ENCODE measurements around the gene AEN.
A peak's percentile ranks its signal among the peaks of the same experiment; 100 is the strongest.

AEN gene

DNA sequence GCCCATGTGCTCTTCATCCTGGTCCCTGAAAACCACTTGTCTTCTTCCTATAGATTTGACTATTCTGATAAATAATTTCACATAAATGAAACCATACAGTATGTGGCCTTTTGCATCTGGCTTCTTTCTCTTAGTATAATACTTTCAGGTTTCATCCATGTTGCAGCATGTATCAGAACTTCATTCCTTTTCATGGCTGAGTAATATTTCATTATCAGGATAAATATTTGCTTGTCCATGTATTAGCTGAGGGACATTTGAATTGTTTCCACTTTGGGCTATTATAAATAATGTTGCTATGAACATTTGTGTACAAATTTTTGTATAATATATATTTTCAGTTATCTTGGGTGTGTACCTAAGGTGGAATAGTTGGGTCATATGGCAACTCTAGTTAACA, 29.8 kb upstream of the AEN start:
- TF ChIP-seq TAF1 (IDR thresholded peaks at IDR 0.05; ENCODE audit: borderline replicate concordance, insufficient read depth, low read length): no peak
- no peak for TF ChIP-seq SIN3A (IDR thresholded peaks at IDR 0.05; ENCODE audit: borderline replicate concordance, insufficient read depth, low read length)
- no peak for TF ChIP-seq FOXP2 (optimal IDR thresholded peaks at IDR 0.05; ENCODE audit: borderline replicate concordance, extremely low read depth, extremely low read length, insufficient read depth)
- no peak for TF ChIP-seq POLR2AphosphoS5 (IDR thresholded peaks at IDR 0.05; ENCODE audit: low read depth, low read length)
- TF ChIP-seq, protein P1, sequence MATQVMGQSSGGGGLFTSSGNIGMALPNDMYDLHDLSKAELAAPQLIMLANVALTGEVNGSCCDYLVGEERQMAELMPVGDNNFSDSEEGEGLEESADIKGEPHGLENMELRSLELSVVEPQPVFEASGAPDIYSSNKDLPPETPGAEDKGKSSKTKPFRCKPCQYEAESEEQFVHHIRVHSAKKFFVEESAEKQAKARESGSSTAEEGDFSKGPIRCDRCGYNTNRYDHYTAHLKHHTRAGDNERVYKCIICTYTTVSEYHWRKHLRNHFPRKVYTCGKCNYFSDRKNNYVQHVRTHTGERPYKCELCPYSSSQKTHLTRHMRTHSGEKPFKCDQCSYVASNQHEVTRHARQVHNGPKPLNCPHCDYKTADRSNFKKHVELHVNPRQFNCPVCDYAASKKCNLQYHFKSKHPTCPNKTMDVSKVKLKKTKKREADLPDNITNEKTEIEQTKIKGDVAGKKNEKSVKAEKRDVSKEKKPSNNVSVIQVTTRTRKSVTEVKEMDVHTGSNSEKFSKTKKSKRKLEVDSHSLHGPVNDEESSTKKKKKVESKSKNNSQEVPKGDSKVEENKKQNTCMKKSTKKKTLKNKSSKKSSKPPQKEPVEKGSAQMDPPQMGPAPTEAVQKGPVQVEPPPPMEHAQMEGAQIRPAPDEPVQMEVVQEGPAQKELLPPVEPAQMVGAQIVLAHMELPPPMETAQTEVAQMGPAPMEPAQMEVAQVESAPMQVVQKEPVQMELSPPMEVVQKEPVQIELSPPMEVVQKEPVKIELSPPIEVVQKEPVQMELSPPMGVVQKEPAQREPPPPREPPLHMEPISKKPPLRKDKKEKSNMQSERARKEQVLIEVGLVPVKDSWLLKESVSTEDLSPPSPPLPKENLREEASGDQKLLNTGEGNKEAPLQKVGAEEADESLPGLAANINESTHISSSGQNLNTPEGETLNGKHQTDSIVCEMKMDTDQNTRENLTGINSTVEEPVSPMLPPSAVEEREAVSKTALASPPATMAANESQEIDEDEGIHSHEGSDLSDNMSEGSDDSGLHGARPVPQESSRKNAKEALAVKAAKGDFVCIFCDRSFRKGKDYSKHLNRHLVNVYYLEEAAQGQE (IDR thresholded peaks at IDR 0.05; ENCODE audit: insufficient read depth in 1 of 2, low read depth in 2 of 2, low read length in 2 of 2): no peak

DNA sequence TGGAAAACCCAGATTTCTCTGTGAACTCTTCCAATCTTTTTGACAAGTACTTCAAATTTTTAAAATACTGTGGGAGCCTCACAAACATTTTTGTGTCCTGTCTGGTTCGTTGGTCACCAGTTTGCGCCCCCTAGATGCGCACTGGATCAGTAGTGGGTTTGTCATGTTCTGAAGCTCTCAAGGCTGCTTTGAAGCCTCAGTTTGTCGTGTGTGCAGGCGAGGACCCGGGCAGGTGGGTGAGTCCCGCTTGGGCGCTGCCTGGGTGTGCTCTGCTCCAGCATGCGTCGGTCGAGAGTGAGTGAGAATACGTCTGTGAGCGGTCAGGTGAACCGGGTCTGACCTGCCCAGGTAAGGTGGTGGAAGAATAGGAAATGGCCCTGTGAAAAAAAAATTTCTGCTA, 17.3 kb upstream of the AEN start:
- no peak for TF ChIP-seq FOXP2 (optimal IDR thresholded peaks at IDR 0.05; ENCODE audit: borderline replicate concordance, extremely low read depth, extremely low read length, insufficient read depth)
- no peak for TF ChIP-seq SIN3A (IDR thresholded peaks at IDR 0.05; ENCODE audit: borderline replicate concordance, insufficient read depth, low read length)
- TF ChIP-seq, protein P1 (IDR thresholded peaks at IDR 0.05; ENCODE audit: insufficient read depth in 1 of 2, low read depth in 2 of 2, low read length in 2 of 2): no peak
- TF ChIP-seq POLR2AphosphoS5 (IDR thresholded peaks at IDR 0.05; ENCODE audit: low read depth, low read length): no peak
- TF ChIP-seq TAF1 (IDR thresholded peaks at IDR 0.05; ENCODE audit: borderline replicate concordance, insufficient read depth, low read length): no peak

DNA sequence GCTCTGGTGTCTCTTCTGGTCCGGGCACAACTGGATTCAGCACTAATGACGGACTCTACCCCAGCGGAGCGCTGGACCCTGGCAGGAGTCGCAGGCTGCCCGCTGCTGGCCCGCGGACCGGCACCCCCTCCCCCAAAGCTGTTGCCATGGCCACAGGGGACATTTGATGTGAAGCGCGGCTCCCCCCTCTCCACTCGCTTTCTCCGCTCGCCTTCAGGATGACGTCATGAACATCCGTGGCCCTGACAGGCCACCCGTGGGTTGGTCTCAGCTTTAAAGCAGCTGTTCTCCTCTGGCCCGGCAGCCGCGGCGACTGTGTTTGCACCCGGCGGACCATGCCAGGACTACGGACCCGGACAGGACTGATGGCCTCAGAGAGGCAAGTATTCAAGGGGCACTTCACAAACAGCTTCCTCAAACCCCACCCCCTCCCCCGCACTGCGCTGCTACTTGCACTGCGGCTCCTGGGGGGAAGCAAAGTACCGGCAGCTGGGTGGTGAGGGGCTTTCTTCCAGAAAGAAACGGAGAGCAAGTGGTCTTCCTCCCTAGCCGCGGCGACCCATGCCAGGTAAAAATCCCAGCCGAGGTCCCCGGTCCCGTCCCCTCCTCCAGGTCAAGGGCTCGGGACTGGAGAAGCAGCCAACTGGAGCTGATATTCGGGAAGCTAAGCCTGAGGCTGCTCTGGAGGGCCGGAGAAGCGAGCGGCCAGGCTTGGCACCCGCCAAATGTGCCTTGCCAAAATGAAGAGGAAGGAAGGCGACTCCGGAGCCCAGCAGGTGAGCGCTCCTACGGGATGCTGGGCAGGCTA, 16.6 kb upstream of the AEN start:
- TF ChIP-seq, protein P1 (IDR thresholded peaks at IDR 0.05; ENCODE audit: insufficient read depth in 1 of 2, low read depth in 2 of 2, low read length in 2 of 2): no peak
- TF ChIP-seq FOXP2 (optimal IDR thresholded peaks at IDR 0.05; ENCODE audit: borderline replicate concordance, extremely low read depth, extremely low read length, insufficient read depth): no peak
- no peak for TF ChIP-seq SIN3A (IDR thresholded peaks at IDR 0.05; ENCODE audit: borderline replicate concordance, insufficient read depth, low read length)
- TF ChIP-seq TAF1 (IDR thresholded peaks at IDR 0.05; ENCODE audit: borderline replicate concordance, insufficient read depth, low read length): no peak
- no peak for TF ChIP-seq POLR2AphosphoS5 (IDR thresholded peaks at IDR 0.05; ENCODE audit: low read depth, low read length)

DNA sequence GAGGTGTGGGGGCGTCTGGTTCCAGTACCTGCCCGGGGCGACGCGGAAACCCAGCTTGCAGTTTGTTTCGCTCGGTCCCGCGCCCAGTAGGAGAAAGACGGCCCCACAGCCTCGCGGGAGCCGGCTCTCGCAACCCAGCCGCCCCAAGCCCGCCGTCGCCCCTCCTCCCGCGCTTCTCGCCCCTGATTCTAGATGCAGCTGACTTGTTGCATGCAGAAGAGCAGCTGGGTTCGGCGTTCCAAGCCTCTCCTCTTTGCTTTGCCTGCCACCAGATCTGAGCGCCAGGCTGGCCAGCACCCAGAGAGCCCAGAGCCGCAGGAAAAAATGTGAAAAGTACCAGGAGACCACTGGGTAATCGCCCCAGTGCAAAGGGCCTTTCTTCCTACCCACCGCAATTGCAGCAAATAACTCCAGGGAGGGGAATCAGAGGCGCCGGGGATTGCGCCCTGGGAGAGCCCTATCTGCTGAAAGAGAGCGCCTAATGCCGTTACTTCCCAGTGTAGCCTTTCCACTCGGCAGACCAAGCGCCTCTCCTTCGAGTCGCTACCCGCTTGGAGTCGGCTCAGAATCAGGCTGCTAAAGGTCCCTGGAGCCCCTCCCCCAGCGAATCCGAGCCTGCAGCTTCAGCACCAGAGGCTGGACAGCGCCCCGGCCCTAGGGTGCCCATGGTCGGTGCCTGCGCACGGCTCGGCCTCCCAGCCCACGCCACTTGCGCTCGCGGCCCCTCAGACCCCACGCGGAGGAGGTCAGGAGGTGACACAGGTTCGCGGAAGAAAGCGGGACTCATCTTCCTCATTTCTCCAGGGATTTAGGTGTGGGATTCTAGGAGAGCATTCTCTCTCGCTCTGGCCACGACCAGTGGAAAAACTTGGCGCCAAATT, 15.7 kb upstream of the AEN start:
- TF ChIP-seq, protein P1 (IDR thresholded peaks at IDR 0.05; ENCODE audit: insufficient read depth in 1 of 2, low read depth in 2 of 2, low read length in 2 of 2): peak; percentile 95 to 97
- TF ChIP-seq TAF1 (IDR thresholded peaks at IDR 0.05; ENCODE audit: borderline replicate concordance, insufficient read depth, low read length): no peak
- no peak for TF ChIP-seq SIN3A (IDR thresholded peaks at IDR 0.05; ENCODE audit: borderline replicate concordance, insufficient read depth, low read length)
- TF ChIP-seq POLR2AphosphoS5 (IDR thresholded peaks at IDR 0.05; ENCODE audit: low read depth, low read length): no peak
- TF ChIP-seq FOXP2 (optimal IDR thresholded peaks at IDR 0.05; ENCODE audit: borderline replicate concordance, extremely low read depth, extremely low read length, insufficient read depth): no peak

Data from PFSK-1 (cell line).